HL-60 (cell line): ENCODE results near the gene PRPF40B.
A peak's percentile ranks its signal among the peaks of the same experiment; 100 is the strongest.

Source experiments
- DNase-seq, 2 experiments: peaks; one replicate each; pipeline ENCODE4 v3.0.0-alpha.2; 2010 to 2020; ENCODE audit warnings: low read depth in 1 of 2, low spot score in 1 of 2
- H3K27ac ChIP-seq: fragments of 250-450 bp; sonication (Bioruptor Pico); replicated peaks from 2 replicates; pipeline ENCODE4 v1.5.1; 2020; ENCODE audit warnings: mild to moderate bottlenecking, moderate library complexity
- H3K27me3 ChIP-seq: fragments of 250-450 bp; sonication (Bioruptor Pico); 2 replicates; pipeline ENCODE4 v1.5.1; 2021; ENCODE audit warnings: mild to moderate bottlenecking, moderate library complexity; ENCODE audit not compliant: insufficient read depth, poor library complexity, severe bottlenecking
- H3K4me3 ChIP-seq: replicated peaks from 2 replicates; pipeline ENCODE4 v1.5.1; 2011; ENCODE audit warnings: mild to moderate bottlenecking, control low read depth, low read length; ENCODE audit not compliant: insufficient read depth
- GABPA ChIP-seq: IDR thresholded peaks from 2 replicates; pipeline ENCODE4 v1.6.1; 2012; ENCODE audit warnings: low read depth
- POLR2AphosphoS5 ChIP-seq: IDR thresholded peaks from 2 replicates; pipeline ENCODE4 v1.6.1; 2012; ENCODE audit warnings: low read depth
- SPI1 ChIP-seq: IDR thresholded peaks from 2 replicates; pipeline ENCODE4 v1.6.1; 2012; ENCODE audit warnings: low read depth, mild to moderate bottlenecking, borderline replicate concordance
- long read RNA-seq: library from polyadenylated mRNA; unstranded; transcript quantifications from one replicate; pipeline ENCODE4 v2.0.0, GENCODE V29; 2020
- TF ChIP-seq, protein P1 (sequence below): IDR thresholded peaks from one replicate; pipeline ENCODE4 v1.5.1; 2011; ENCODE audit warnings: low read length, control low read depth, inconsistent platforms; ENCODE audit not compliant: insufficient read depth
- TF ChIP-seq, protein P2 (sequence below): IDR thresholded peaks from 2 replicates; pipeline ENCODE4 v1.6.1; 2012; ENCODE audit warnings: low read depth; ENCODE audit not compliant: insufficient replicate concordance

PRPF40B gene
- long read RNA-seq, partial matches to known transcripts, result 1 of 88 reads
- long read RNA-seq, other reads (novel, unspliced or antisense), result 87 of 88 reads

DNA sequence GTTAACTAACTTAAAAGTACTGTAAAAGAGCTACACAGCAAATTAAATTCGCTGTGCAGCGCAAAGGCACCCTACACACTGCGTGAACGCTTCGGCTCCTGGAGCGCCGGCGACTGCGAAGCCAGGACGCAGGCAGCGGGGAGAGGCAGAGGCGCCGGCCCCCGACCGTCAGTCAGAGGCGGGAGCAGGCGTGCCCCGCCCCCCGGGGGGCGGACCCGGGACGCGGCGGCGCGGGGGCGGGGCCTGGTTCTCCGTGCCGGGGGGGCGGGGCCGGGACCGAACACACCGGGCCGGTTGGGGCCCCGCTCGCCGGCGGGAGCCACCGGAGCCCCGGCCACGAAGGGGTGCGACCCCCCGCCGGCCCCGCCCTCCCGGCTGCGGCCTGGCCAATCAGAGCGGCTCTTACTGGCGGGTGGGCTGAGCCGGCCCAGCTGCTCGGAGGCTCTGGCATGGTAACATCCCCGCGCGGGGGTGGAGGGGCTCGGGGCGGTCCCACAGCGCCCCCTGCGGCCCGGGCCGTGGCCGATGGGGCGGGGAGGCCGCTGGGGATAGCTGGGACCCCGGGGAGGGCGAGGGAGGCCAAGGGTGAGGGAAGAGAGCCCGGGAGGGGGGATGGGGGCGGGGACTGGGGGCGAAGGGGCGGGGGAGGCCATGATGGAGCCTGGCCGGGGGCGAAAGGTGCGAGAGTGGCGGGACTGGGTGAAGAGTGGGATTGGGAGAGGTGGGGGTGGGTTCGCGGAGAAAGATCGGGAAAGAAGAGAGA is at the start of gene PRPF40B:
PRPF40B (plus strand) TSS at position 420 of the 763 bp plus-strand sequence; CDS start at position 450, 30 bp downstream.
- Histone ChIP-seq H3K4me3 (peak within 1 kb of the TSS; percentile 51), H3K27ac (peak within 1 kb of the TSS; percentile 34), H3K27me3 (no peaks in the 10 kb centered on the region)
- peak; percentile 75 to 81 for DNase-seq
- TF ChIP-seq POLR2AphosphoS5, result peak; percentile 54; the same call in 1 of the 2 replicates
- TF ChIP-seq, protein P1, sequence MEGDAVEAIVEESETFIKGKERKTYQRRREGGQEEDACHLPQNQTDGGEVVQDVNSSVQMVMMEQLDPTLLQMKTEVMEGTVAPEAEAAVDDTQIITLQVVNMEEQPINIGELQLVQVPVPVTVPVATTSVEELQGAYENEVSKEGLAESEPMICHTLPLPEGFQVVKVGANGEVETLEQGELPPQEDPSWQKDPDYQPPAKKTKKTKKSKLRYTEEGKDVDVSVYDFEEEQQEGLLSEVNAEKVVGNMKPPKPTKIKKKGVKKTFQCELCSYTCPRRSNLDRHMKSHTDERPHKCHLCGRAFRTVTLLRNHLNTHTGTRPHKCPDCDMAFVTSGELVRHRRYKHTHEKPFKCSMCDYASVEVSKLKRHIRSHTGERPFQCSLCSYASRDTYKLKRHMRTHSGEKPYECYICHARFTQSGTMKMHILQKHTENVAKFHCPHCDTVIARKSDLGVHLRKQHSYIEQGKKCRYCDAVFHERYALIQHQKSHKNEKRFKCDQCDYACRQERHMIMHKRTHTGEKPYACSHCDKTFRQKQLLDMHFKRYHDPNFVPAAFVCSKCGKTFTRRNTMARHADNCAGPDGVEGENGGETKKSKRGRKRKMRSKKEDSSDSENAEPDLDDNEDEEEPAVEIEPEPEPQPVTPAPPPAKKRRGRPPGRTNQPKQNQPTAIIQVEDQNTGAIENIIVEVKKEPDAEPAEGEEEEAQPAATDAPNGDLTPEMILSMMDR, result peak; percentile 1
- TF ChIP-seq, protein P2, sequence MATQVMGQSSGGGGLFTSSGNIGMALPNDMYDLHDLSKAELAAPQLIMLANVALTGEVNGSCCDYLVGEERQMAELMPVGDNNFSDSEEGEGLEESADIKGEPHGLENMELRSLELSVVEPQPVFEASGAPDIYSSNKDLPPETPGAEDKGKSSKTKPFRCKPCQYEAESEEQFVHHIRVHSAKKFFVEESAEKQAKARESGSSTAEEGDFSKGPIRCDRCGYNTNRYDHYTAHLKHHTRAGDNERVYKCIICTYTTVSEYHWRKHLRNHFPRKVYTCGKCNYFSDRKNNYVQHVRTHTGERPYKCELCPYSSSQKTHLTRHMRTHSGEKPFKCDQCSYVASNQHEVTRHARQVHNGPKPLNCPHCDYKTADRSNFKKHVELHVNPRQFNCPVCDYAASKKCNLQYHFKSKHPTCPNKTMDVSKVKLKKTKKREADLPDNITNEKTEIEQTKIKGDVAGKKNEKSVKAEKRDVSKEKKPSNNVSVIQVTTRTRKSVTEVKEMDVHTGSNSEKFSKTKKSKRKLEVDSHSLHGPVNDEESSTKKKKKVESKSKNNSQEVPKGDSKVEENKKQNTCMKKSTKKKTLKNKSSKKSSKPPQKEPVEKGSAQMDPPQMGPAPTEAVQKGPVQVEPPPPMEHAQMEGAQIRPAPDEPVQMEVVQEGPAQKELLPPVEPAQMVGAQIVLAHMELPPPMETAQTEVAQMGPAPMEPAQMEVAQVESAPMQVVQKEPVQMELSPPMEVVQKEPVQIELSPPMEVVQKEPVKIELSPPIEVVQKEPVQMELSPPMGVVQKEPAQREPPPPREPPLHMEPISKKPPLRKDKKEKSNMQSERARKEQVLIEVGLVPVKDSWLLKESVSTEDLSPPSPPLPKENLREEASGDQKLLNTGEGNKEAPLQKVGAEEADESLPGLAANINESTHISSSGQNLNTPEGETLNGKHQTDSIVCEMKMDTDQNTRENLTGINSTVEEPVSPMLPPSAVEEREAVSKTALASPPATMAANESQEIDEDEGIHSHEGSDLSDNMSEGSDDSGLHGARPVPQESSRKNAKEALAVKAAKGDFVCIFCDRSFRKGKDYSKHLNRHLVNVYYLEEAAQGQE, result peak; percentile 11
- TF ChIP-seq SPI1, result no peak
- no peak for TF ChIP-seq GABPA

DNA sequence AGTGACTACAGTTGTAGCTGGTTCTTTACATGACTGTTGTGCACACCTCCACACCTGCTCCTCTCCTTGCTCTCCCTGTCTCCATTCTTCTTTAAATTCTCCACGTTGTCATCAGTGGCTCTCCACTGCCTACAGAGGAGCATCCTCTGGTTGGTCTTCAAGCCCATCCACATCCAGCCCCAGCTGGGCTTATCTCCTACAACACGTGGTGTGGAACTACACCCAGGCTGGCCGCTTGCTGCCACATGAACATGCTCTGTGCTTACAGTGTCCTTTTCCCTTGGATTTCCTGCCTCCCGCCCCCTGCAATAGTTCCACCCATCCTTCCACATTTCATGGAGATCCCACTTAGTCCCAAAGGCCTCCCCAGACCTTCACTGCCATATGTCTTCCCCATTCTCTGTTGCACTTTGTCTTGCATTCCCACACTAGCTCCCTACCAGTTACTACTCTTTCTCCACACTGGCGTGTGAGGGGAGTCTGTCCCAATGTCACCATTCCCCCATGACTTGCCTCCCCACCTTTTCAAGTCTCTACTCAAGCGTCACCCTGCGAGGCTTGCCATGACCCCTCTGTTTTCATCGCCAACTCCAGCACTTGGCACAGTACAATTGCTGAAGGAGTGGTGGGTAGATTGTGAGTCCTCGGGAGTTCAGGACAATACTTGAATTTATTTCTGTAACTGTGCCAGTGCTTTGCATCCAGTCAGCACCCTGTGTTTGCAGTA is 45.6 kb upstream of the PRPF40B start:
- DNase-seq, result no peak
- no peak for TF ChIP-seq POLR2AphosphoS5
- TF ChIP-seq, protein P1, result no peak
- no peak for TF ChIP-seq GABPA
- no peak for TF ChIP-seq SPI1
- TF ChIP-seq, protein P2, result no peak
- Histone ChIP-seq H3K27ac (no peak overlapping the region), H3K4me3 (no peak overlapping the region), H3K27me3 (no peaks in the 10 kb centered on the region)

DNA sequence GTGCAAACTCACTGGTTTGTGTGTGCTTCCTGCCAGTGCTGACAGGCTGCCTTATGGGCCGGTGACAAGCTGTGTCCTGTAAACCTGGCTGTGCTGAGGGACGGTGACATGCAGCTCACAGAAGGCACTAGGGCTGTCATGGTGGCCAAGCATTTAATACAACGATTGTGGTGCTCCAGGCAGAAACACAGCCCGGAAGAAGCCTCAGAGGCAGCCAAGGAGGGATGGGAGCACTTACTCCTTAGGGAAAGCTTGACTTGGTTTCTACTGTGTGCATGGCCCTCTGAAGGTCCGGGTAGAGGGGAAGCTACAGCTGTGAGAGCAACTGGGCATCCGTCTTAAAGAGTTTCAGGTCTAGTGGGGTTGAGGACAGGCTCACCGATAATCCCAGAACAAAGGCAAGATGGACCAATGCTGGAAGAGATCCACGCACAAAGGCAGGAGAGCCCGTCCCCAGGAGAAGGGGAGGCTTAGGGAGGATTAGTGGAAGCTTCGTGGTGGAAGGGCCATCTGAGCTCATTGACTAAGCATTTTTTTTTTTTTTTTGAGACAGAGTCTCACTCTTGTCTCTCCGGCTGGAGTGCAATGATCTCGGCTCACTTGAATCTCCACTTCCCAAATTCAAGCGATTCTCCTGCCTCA is 44.8 kb upstream of the PRPF40B start:
- no peak overlapping the region for H3K27ac ChIP-seq
- no peak overlapping the region for H3K4me3 ChIP-seq
- H3K27me3 ChIP-seq, result no peaks in the 10 kb centered on the region
- DNase-seq, result peak in 1 of 2 experiments; percentile 22
- TF ChIP-seq SPI1, result no peak
- TF ChIP-seq, protein P1, result no peak
- TF ChIP-seq POLR2AphosphoS5, result no peak
- no peak for TF ChIP-seq GABPA
